GM12864 (cell line): Measurements from ENCODE around the gene ANKRD18B.
"Not testable (repeated sequence)": the region's sequence is repeated elsewhere in the genome, so short reads cannot be mapped to it uniquely, and the experiment has no call there.

Source experiments
- DNase-seq: peaks from one replicate; pipeline ENCODE4 v3.0.0-alpha.2; 2011; ENCODE audit warnings: low read depth
- H3K4me3 ChIP-seq: 2 replicates; pipeline ENCODE4 v1.5.1; 2011; ENCODE audit warnings: mild to moderate bottlenecking, low read depth, low read length, control low read depth
- CTCF ChIP-seq: IDR thresholded peaks from 2 replicates; pipeline ENCODE4 v1.5.1; 2011; ENCODE audit warnings: low read depth, mild to moderate bottlenecking, moderate library complexity, low read length, control low read depth, inconsistent platforms; ENCODE audit errors: missing control alignments

ANKRD18B gene

GRCh38 chr9:33524306-33524947 lies 376 bp downstream of the ANKRD18B start:
- no peak for TF ChIP-seq CTCF
- DNase-seq, result no peak
- peak overlapping the region; percentile 25 for H3K4me3 ChIP-seq

GRCh38 chr9:33528069-33528468 lies 4.0 kb downstream of the ANKRD18B start:
- not testable (repeated sequence) for DNase-seq, H3K4me3 ChIP-seq

GRCh38 chr9:33533958-33534357 lies 9.9 kb downstream of the ANKRD18B start:
- not testable (repeated sequence) for H3K4me3 ChIP-seq, DNase-seq

- no peak for TF ChIP-seq CTCF
- no peak overlapping the region for H3K4me3 ChIP-seq
- DNase-seq, result no peak
These were observed 11.5 kb downstream of the ANKRD18B start for GRCh38 chr9:33535541-33535940.

- not testable (repeated sequence) for DNase-seq, H3K4me3 ChIP-seq
These were observed 19.4 kb downstream of the ANKRD18B start for GRCh38 chr9:33543463-33543862.

- H3K4me3 ChIP-seq, DNase-seq: not testable (repeated sequence)
These were observed 21.7 kb downstream of the ANKRD18B start for GRCh38 chr9:33545715-33546114.

GRCh38 chr9:33548816-33549215 lies 24.8 kb downstream of the ANKRD18B start:
- not testable (repeated sequence) for H3K4me3 ChIP-seq, DNase-seq

- H3K4me3 ChIP-seq, DNase-seq: not testable (repeated sequence)
These were observed 25.4 kb downstream of the ANKRD18B start for GRCh38 chr9:33549418-33549817.

- not testable (repeated sequence) for DNase-seq, H3K4me3 ChIP-seq
These were observed 27.1 kb downstream of the ANKRD18B start for GRCh38 chr9:33551183-33551582.

- H3K4me3 ChIP-seq, DNase-seq: not testable (repeated sequence)
These were observed 28.3 kb downstream of the ANKRD18B start for GRCh38 chr9:33552315-33552725.

- H3K4me3 ChIP-seq, DNase-seq: not testable (repeated sequence)
These were observed 36.2 kb downstream of the ANKRD18B start for GRCh38 chr9:33560217-33560616.

- DNase-seq, H3K4me3 ChIP-seq: not testable (repeated sequence)
These were observed 38.1 kb downstream of the ANKRD18B start for GRCh38 chr9:33562196-33562595.

GRCh38 chr9:33567776-33568175 lies 43.7 kb downstream of the ANKRD18B start:
- not testable (repeated sequence) for H3K4me3 ChIP-seq, DNase-seq

- DNase-seq, H3K4me3 ChIP-seq: not testable (repeated sequence)
These were observed 53.7 kb downstream of the ANKRD18B start for GRCh38 chr9:33577786-33578185.

GRCh38 chr9:33579996-33580395 lies 55.9 kb downstream of the ANKRD18B start:
- DNase-seq, H3K4me3 ChIP-seq: not testable (repeated sequence)

- DNase-seq, H3K4me3 ChIP-seq: not testable (repeated sequence)
These were observed 58.6 kb downstream of the ANKRD18B start for GRCh38 chr9:33582686-33583085.

GRCh38 chr9:33586128-33586527 lies 62.1 kb downstream of the ANKRD18B start:
- DNase-seq, H3K4me3 ChIP-seq: not testable (repeated sequence)

- not testable (repeated sequence) for H3K4me3 ChIP-seq, DNase-seq
These were observed 63.7 kb downstream of the ANKRD18B start for GRCh38 chr9:33587799-33588198.
